HTR-8/SVneo (cell line): ENCODE data around the gene BRI3.
"Not testable (repeated sequence)": the region's sequence is repeated elsewhere in the genome, so short reads cannot be mapped to it uniquely, and the experiment has no call there.

ENCODE experiments used
- DNase-seq: peaks from one replicate; pipeline ENCODE4 v3.0.0; 2011; ENCODE audit warnings: low spot score, mixed read lengths; ENCODE audit not compliant: insufficient read length
- FAIRE-seq: peaks from 2 replicates; lab custom pipeline; 2011; peaks lifted over from hg19 to GRCh38; lab: Jason Lieb, UNC

The BRI3 gene

DNA sequence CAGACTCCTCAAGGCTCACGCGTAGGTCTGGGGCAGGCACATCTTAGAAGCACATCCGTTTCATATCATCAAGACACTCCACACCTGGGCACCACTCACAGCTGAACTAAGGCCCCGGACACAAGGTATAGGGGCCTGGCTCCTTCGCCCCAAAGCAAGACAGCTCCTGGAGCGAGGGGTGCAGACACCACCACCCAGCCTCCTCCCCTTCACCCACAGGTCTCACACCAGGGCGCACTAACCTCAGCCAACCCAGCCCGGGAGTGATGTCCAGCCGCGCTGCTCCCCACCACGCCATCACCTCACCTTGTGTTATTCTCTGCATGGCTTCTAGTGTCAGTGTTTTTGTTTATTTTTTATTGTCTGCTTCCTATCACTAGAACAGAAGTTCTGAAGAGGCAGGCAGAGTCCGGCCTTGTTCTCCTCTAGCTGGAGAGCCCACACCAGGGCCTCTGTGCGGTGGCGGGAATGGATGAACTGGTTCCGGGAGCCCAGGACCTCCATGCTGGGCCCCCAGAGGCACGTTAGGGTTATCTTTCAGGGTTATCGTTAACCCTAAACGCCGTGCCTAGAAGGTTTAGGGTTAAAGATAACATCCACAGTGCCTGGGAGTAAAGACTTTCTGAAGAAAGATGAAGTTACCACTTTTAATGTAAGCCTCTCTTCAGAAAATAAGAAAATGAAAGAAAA lies 21.8 kb downstream of the BRI3 start:
- DNase-seq, result no peak
- no peak for FAIRE-seq

DNA sequence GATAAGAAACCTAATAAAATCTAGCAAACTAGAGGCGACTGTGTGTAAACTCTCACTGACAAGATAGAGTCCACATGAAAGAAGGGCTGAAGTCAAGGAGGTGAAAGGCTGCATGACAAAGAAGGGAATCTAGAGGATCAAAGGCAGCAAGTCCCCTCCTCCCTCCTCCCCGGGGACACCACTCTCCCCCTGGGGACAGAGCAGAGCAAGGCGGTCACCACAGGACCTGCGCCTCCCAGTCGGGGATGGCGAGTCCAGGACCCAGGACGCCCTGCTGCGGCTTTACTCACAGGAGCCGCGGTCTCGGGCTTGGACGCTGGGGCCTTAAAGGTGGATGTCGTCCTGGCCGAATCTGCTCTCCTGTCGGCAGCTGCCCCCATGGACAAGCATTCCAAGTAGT lies 22.4 kb downstream of the BRI3 start:
- DNase-seq, result no peak
- no peak for FAIRE-seq

DNA sequence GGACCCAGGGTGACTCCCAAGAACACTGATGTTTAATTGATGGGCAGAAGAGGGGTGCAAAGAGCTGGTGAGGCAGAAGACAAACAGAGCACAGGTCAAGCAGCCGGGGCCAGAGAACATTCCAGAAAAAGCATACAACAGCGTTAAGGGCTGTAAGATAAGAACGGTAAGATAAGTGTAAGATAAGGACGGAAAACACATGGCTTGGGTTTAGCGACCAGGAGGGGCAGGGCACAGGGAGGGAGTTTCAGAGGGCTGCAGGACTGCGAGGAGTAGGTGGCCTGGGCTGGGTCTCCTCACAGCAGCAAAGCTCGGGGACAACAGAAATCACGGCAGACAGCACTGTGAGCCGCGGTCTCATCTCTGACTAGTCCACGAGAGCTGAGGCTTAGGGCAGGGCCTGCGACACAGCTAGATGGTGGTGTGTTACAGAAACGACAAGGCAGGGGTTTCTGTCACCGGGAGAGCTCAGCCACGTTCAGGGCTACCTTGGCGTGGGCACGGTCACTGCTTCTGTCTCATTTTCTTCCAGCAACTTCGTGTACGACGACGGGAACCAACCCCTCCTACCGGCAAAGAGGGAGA lies 24.6 kb downstream of the BRI3 start:
- no peak for DNase-seq
- FAIRE-seq, result no peak

DNA sequence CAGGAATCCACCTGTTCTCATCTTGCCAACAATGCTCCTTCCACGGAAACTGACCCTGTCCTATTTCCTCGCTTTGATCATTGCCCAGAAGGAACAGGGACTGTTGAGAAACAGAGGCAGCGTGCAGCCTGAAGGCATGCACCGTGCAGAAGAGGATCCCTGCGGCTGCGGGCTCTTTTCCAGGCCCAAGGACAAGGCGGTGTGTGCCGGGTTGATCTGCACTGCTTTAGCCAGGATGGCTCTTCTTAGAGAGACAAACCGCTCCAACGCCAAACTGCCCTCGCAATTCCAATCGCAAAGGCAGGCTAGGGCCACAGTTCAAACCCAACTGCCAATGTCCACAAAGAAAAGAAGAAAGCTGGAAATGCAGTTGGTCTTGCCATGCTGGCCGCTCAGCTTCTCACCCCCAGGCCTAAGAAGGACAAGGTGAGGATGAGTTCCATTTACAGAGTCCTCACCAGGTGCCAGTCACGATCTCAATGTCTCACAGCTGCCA lies 26.5 kb downstream of the BRI3 start:
- DNase-seq, result no peak
- no peak for FAIRE-seq

DNA sequence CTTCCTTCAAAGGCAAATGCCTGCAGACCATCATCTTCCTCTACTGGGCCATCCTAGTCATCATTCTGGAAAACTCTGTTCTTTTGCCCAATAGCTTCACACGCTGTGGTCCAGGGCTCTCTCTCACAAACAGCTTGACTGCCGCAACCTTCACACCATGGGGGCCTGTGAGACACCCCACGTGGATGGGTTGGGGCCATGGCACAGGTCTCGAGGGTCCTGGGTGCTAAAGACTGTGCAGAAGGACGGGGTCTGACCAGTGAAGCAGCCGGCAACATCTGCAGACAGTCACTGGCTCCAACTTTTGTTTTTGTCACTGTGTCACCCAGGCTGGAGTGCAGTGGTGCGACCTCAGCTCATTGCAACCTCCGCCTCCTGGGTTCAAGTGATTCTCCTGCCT lies 28.1 kb downstream of the BRI3 start:
- FAIRE-seq (no peak), DNase-seq (no peak)

DNA sequence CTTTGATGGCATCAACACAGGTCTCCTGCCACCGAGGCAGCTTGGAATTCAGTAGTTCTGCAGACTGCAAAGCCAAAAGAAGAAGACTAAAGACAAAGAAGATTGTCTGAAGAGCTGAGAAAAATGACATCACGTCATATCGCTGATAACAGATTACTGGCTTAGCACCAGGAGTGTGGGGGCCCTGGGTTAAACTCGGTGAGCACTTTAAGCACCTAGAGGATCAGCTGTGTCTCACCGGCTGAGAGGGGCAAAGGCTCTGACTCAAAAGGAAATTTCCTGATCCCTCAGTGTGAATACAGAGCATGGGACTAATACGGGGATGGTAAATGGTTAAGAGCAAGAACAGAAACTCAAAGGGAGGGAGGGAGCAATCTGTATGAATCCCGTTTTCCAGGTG lies 30.7 kb downstream of the BRI3 start:
- FAIRE-seq (no peak), DNase-seq (no peak)

DNA sequence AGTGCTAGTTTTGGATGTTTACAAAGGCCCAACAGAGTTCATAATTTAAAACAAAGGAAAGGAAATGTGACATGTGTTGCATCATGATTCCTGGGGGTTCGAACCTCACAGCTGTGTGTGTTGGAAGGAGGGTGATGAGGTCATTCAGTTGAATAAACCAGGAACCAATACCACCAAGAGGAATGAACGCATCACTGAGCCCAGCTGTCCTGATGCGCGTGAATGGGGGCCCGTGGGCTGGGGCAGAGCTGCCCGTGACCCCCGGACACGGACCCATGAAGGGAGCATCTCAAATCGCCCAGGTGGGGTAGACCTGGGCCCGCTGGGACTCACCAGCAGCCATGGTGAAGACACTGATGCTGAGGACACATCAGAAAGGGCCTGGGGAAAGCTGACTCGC lies 33.0 kb downstream of the BRI3 start:
- no peak for DNase-seq

DNA sequence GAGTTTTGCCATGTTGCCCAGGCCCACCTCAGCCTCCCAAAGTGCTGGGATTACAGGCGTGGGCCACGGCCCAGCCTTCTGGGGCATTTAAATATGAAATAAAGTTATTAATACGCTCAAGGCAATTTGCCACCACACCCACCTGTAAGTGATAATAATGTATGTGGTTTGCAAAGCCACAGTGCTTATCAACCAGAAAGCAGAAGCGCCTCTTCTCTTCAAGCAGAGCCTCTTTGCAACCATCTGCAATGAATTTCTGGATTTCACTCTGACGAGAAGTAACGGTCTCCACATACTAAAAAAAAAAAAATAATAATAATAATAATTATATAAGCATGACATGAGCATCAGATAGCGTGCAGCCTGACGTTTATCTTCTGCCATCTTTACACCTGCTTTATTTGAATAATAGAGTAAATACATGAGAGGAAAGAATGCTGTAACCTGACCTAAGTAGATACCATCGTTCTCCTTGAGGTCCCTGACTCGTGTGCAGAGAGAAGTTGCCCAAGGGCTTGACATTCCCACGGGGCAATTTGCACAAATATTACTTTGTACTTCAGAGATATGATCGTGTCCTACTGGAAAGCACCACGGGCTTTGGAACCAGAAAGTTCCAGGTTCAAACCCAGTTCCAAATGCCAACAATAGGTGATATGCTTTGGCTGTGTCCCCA lies 34.0 kb downstream of the BRI3 start:
- FAIRE-seq, result no peak
- no peak for DNase-seq

More for the DNA sequence above, 33.0 kb downstream of the BRI3 start:
- FAIRE-seq, result no peak

DNA sequence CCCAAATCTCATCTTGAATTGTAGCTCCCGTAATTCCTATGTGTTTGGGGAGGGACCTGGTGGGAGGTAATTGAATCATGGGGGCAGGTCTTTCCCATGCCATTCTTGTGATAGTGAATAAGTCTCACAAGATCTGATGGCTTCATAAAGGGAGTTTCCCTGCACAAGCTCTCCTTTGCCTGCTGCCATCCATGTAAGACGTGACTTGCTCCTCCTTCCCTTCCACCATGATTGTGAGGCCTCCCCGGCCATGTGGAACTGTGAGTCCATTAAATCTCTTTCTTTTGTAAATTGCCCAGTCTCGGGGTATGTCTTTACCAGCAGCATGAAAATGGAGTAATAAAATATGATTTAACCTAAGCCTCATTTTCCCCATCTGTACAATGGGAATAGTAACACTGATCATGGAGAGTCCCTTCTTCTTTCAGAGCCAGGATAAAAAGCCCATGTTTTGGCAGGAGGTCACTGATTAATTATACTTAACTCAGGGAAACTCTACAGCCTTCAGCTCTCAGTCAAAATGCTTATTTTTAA lies 34.6 kb downstream of the BRI3 start:
- not testable (repeated sequence) for FAIRE-seq

DNA sequence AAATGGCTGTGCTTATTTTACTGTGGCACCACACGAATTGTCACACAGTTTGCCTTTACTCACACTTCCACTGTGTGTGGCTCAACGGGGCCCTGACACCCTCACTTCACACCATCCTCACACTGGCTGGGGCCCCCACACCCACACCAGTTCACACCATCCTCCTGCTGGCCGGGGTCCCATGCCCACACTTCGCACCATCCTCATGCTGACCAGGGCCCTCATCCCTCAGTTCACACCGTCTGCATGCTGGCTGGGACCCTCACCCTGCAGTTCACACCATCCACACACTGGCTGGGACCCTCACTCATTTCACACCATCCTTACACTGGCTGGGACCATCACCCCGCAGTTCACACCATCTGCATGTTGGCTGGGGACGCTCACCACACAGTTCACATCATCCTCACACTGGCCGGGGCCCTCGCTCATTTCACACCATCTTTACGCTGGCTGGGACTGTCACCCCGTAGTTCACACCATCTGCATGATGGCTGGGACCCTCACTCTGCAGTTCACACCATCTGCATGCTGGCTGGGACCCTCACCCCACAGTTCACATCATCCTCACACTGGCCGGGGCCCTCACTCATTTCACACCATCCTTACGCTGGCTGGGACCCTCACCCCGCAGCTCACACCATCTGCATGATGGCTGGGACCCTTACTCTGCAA lies 36.0 kb downstream of the BRI3 start:
- FAIRE-seq, result no peak
- no peak for DNase-seq

More for the DNA sequence above, 34.6 kb downstream of the BRI3 start:
- DNase-seq, result not testable (repeated sequence)

DNA sequence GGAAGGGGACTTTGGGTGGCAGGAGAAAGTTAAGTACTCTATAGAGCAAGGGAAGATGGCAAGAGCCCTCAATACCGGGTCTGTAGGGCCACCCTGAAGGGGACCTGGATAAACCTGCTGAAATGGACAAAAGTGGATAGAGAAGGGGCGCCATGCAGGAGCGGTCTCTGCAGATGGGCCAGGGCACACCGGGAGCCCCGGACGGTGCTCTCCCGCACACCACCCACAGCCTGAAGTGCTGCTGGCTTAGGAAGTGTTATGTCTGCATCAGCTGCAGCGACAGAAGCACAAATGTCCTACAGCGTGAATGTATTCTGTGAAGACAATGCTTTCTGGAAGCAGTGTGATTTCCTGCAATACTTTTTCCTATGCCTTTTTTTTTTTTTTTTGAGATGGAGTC lies 37.7 kb downstream of the BRI3 start:
- DNase-seq (no peak), FAIRE-seq (no peak)

DNA sequence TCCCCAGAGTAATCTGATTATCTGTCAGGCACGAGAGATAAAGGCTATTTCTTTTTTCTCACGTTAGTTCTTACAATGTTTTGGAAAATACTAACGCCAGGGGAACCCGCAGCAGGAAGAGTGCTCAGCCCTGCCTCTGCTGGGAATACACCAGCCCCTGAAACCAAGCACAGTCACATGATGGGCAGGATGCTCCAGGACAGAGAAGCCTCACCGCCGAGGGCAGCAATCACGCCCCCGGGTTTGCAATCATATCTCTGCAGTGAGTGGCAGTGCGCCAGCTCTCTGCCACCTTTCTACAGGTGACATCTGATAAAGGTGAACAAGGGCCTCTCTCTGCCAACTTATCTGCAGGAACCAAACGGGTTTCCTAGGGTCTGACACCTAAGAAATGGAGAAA lies 39.8 kb downstream of the BRI3 start:
- no peak for FAIRE-seq
- no peak for DNase-seq

DNA sequence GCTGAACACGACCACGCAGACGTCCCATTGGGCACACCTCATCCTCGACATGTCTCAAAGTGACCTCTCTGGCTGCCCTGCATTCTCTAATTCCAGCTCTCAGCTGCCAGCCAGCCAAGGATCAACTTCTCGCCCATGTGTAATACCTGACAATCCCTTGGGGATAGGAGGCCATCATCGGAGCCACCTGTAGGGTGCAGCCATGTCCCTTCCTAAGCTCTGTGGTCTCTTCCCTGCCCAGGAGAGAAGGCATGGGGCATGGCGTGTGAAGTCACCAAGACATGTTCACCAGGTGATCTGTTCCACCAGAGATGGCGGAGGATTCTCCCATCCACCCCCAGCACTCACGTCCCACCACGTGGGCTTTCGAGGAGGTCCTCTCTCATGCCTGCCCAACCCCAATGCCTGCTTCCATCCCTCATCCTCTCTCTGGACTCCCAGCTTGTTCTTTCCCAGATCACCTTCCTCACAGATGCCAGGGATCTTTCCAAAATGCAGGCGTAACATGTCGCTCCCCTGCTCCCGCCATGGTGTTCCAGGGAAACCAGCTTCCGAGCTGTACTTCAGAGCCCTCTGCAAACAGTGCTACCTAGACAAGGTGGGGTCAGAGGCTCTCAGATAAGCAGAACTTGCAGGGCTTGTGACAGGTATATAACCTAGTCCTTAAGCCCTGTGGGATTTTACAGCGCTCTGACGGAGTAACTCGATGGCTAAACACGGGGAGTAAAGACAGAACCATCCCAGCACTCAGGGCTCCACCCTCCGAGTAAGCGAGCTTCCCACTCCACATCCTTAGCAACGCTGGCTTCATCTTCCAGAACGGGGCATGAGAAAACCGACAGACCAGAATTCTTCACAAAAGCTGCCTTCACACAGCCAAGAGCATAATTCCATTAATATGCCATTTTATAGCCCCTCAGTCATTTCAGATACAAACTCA lies 41.1 kb downstream of the BRI3 start:
- DNase-seq (no peak), FAIRE-seq (no peak)

DNA sequence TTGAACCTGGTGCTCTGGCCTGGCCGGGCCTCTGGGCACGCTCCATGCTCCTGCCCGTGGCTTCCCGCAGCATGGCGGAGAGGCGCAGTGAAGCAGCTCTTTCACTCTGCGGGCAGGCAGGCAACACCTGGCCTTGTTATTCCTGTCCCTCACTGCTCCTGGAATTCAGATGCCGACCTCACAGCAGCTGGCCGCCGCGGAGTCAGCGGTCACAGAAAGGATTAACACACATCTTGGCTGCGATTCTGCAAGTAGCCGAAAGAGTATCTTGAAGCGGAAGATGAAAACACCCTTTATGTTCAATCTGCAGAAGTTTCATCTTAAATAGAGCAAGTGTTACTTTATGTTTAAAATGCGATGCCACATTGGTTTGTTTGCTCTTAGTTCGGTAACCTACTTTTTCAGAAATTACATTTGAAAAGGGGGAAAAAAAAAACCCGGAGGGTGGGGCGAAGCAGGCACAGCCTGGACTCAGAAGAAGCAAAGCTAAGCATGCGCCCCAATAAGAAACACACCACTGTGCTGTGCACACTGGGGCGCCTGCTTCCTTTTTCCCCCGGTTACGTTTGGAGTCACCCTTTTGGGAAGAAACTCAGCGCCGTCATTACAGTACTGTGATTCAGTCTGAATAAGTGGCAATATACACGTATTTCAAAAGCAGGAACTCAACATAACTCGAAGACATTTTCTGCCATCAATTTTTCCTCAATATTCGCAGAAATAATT lies 42.3 kb downstream of the BRI3 start:
- FAIRE-seq, result no peak
- no peak for DNase-seq

DNA sequence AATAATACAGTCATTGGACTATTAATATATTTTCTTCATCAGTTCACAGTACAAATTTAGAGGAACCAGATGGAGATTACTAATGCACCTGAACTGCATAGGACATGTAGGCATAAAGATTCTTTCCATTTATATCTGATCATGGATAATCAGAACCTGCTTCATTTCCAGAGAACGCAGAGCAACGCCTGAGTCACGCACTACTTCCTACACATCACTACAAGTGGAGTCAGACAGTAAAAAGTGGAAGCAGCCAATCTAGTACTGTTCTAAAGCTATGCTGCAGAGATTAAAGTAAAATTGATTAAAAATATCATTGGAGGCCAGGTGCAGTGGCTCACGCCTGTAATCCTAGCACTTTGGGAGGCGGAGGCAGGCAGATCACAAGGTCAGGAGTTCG lies 43.3 kb downstream of the BRI3 start:
- DNase-seq (no peak), FAIRE-seq (no peak)

DNA sequence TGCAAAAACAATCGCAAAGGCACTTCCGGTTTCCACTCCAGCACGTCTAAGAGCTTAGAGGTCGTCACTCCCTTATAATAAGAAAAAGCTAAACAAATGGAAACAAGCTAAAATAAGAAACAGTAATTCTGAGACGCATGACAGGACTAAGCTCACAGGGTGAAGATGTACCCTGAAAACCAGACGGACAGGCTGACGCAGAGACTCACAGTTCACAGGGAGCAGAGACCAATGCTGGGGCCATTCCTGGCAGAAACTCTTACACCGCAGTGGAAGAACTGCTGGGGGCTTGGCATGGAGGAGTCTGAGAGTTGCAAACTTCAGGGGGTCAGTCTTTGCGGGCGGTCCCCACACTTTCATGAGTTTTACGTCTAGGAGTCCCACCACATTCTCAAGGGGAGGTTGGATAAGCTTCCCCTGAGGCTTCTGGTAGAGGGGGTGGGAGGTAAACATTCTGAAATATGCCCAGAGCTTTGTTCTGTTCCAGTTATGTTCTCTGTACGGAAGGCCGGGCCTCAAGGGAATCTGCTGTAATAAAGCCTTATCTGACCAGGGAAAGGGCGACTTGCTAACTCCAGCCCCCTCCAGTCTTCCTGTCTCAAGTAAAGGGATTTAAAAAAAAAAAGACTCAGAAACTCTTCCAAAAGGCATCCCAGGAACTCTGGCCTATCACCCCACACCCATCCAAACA lies 47.8 kb downstream of the BRI3 start:
- FAIRE-seq (no peak), DNase-seq (no peak)

DNA sequence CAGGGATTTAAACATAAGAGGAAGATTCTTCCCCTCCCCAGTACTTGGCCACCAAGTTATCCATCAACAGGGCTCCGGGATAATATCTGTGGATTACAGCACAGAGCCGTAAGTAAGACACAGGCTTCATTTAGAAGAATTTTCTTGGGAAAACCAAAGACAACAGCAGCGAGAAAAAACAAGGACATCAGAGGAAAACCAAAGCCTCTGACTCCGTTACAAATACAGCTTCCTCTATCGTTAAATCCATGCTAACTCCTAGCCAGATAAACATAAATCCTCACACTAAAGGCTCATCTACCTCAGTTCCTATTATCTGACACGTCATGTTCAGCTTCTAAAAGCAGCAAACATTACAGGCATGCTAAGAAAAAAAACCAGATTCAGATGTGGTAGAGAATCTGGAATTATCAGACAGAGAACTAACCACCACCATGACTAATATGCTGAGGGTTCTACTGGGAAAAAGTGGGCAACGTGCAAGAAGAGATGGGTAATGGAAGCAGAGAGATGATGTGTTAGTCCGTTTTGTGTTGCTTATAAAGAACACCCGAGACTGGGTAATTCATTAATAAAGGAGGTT lies 48.4 kb downstream of the BRI3 start:
- FAIRE-seq (no peak), DNase-seq (no peak)

DNA sequence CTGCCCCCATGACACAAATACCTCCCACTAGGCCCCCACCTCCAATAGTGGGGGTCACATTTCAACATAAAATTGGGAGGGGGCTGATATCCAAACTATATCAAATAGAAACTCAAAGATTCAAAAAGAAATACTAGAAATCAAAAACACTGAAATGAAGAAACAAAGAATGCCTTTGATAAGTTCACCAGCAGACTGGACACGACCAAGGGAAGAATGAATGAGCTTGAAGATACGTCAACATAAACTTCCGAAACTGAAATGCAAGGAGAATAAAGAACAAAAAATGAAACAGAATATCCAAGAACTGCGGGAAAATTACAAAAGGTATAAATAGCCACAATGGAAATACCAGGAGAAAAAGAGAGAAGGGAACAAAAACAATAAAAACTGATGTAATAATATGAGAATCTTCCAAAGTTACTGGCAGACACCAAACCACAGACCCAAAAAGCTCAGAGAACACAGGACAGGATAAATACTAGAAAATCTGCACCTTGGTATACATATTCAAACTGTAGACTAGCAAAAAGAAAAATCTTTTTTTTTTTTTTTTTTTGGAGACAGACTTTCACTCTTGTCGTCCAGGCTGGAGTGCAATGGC lies 49.5 kb downstream of the BRI3 start:
- no peak for DNase-seq
- no peak for FAIRE-seq
